CD14-positive monocyte (primary cell): ENCODE data around the gene LEMD1. TPM values are rescaled to one million over a fixed set of nuclear protein-coding genes. Genes with fewer than 3 reads are reported as not detected.

Experiments
- DNase-seq, 3 donors: peaks; one replicate each; pipeline ENCODE4 v3.0.0-alpha.2; 2011 to 2022
- H2AFZ ChIP-seq: 2 replicates; pipeline ENCODE4 v1.6.0; 2012; ENCODE audit warnings: mild to moderate bottlenecking, low read depth, low read length, inconsistent platforms; ENCODE audit not compliant: insufficient read depth, poor library complexity, severe bottlenecking
- H3K27ac ChIP-seq, 2 donors: 1 replicate in 1 of 2; 2 replicates in 1 of 2; pipeline ENCODE4 v1.5.1; 2012 to 2013; ENCODE audit warnings: low read length in 2 of 2, control low read depth in 1 of 2, inconsistent platforms in 1 of 2, low read depth in 1 of 2, mild to moderate bottlenecking in 1 of 2
- H3K27me3 ChIP-seq, 2 donors: one replicate each; pipeline versions ENCODE4 v1.6.0 to v1.6.1; 2011 to 2013; ENCODE audit warnings: low read length in 2 of 2; ENCODE audit not compliant: control insufficient read depth in 2 of 2, insufficient read depth in 2 of 2
- H3K36me3 ChIP-seq, 2 donors: replicated peaks in 1 of 2; 1 replicate in 1 of 2; 2 replicates in 1 of 2; pipeline versions ENCODE4 v1.5.1 to v1.6.1; 2012 to 2013; ENCODE audit warnings: low read length in 2 of 2, control low read depth in 1 of 2, inconsistent platforms in 1 of 2, mild to moderate bottlenecking in 1 of 2; ENCODE audit not compliant: insufficient read depth in 2 of 2, control insufficient read depth in 1 of 2
- H3K4me1 ChIP-seq, 2 donors: 1 replicate in 1 of 2; 2 replicates in 1 of 2; pipeline versions ENCODE4 v1.5.1 to v1.6.1; 2012 to 2013; ENCODE audit warnings: low read length in 2 of 2, control low read depth in 1 of 2, inconsistent platforms in 1 of 2, mild to moderate bottlenecking in 1 of 2, moderate library complexity in 1 of 2; ENCODE audit not compliant: insufficient read depth in 2 of 2, control insufficient read depth in 1 of 2
- H3K4me2 ChIP-seq: replicated peaks from 2 replicates; pipeline ENCODE3; 2012; ENCODE audit warnings: low read length, moderate library complexity, mild to moderate bottlenecking; ENCODE audit not compliant: poor library complexity, severe bottlenecking; ENCODE audit errors: extremely low read depth
- H3K4me3 ChIP-seq, 3 experiments: fragments of 200-600 bp in 1 of 3; sonication (generic) in 1 of 3; replicated peaks in 1 of 3; 1 replicate in 2 of 3; 2 replicates in 1 of 3; pipeline ENCODE4 v1.5.1; 2011 to 2013; ENCODE audit warnings: low read length in 3 of 3, mild to moderate bottlenecking in 3 of 3, control low read depth in 2 of 3, low read depth in 2 of 3, inconsistent platforms in 1 of 3, moderate library complexity in 1 of 3
- H3K79me2 ChIP-seq: 2 replicates; pipeline ENCODE4 v1.6.0; 2012; ENCODE audit warnings: mild to moderate bottlenecking, control low read depth, inconsistent platforms, low read length, moderate library complexity; ENCODE audit not compliant: insufficient read depth
- H3K9ac ChIP-seq: 2 replicates; pipeline ENCODE4 v1.6.0; 2017; ENCODE audit warnings: low read length, mild to moderate bottlenecking; ENCODE audit not compliant: insufficient read depth, poor library complexity, severe bottlenecking
- H3K9me3 ChIP-seq, 2 donors: replicated peaks in 1 of 2; 1 replicate in 1 of 2; 2 replicates in 1 of 2; pipeline versions ENCODE4 v1.5.1 to v1.6.1; 2012 to 2013; ENCODE audit warnings: low read length in 2 of 2, control low read depth in 1 of 2; ENCODE audit not compliant: control insufficient read depth in 1 of 2, insufficient read depth in 1 of 2
- H4K20me1 ChIP-seq: 2 replicates; pipeline ENCODE4 v1.6.0; 2012; ENCODE audit warnings: mild to moderate bottlenecking, low read length, control low read depth, moderate library complexity; ENCODE audit not compliant: insufficient read depth
- H3K27ac Mint-ChIP-seq, 7 donors: one replicate each; pipeline ENCODE4 v1.8.0; 2020; ENCODE audit warnings: mild to moderate bottlenecking in 7 of 7, mixed read lengths in 7 of 7, moderate library complexity in 6 of 7, inconsistent platforms in 2 of 7
- H3K27me3 Mint-ChIP-seq, 3 donors: one replicate each; pipeline ENCODE4 v1.8.0; 2021 to 2022; ENCODE audit warnings: low read depth in 3 of 3, mild to moderate bottlenecking in 3 of 3, mixed read lengths in 3 of 3, moderate library complexity in 3 of 3, inconsistent platforms in 1 of 3
- H3K36me3 Mint-ChIP-seq, 2 donors: one replicate each; pipeline ENCODE4 v1.8.0; 2020; ENCODE audit warnings: mixed read lengths in 2 of 2, inconsistent platforms in 1 of 2, mild to moderate bottlenecking in 1 of 2
- H3K4me1 Mint-ChIP-seq: one replicate; pipeline ENCODE4 v1.8.0; 2020; ENCODE audit warnings: mild to moderate bottlenecking, mixed read lengths
- H3K4me3 Mint-ChIP-seq, 2 donors: one replicate each; pipeline ENCODE4 v1.8.0; 2020; ENCODE audit warnings: mild to moderate bottlenecking in 2 of 2, mixed read lengths in 2 of 2, moderate library complexity in 1 of 2
- H3K9me3 Mint-ChIP-seq, 7 donors: one replicate each; pipeline ENCODE4 v1.8.0; 2020 to 2022; ENCODE audit warnings: mixed read lengths in 7 of 7, mild to moderate bottlenecking in 6 of 7, moderate library complexity in 6 of 7, inconsistent platforms in 2 of 7
- CTCF ChIP-seq: fragments of 200-600 bp; IDR thresholded peaks from one replicate; pipeline ENCODE4 v1.8.0; 2022; ENCODE audit warnings: antibody characterized with exemption, mild to moderate bottlenecking
- WGBS: methylation state at CpG from one replicate; pipeline ENCODE4 v1.1.5; 2013; ENCODE audit warnings: missing lambda C conversion rate; ENCODE audit not compliant: insufficient coverage; 5-methylcytosine and 5-hydroxymethylcytosine counted together
- intact Hi-C, 2 donors: fragments of 100-400 bp; cut with micrococcal nuclease; formaldehyde crosslinking; loops; one replicate each; pipeline versions ENCODE4 v1.15.0 to v1.15.1; 2023
- polyA plus RNA-seq, 3 donors: library from polyadenylated mRNA; depleted of rRNA in 1 of 3; unstranded in 2 of 3; stranded (reverse) in 1 of 3; fragments of 300-500 nt in 2 of 3; fragments of >200 nt in 1 of 3; fragmentation: Illumina TruSeq in 2 of 3; gene quantifications; 1 replicate in 2 of 3; 2 replicates in 1 of 3; pipeline ENCODE4 v1.2.3, GENCODE V29; 2012 to 2021

The LEMD1 gene
- polyA plus RNA-seq, 3 donors, result not detected

- Histone ChIP-seq H3K36me3 (no peaks in the 10 kb centered on the region), H3K9me3 (no peaks in the 10 kb centered on the region), H3K4me2 (peak overlapping the region; percentile 69), H3K4me3 (peak overlapping the region in 2 of 3 experiments; percentile 23 to 72), H3K27me3 (peaks cover 0 to 18% of the 10 kb centered on the region in 2 donors), H3K79me2 (no peaks in the 10 kb centered on the region), H2AFZ (peak overlapping the region; percentile 72), H4K20me1 (no peaks in the 10 kb centered on the region), H3K27ac (peak overlapping the region in 1 of 2 donors; percentile 18), H3K4me1 (peaks cover 18 to 31% of the 10 kb centered on the region in 2 donors), H3K9ac (peak overlapping the region; percentile 25)
- no peak for DNase-seq
- H3K4me3 Mint-ChIP-seq, result peak overlapping the region; percentile 79 to 93
- H3K9me3 Mint-ChIP-seq, result peaks cover 0 to under 1% (median 0%) of the 10 kb centered on the region in 7 donors
- 15% methylated on average over 3 of the region's 6 CpGs for WGBS
- H3K27ac Mint-ChIP-seq, result peak overlapping the region in 4 of 7 donors; percentile 42 to 78 (median 64)
- intact Hi-C loops, result no loop called here
- TF ChIP-seq CTCF, result no peak
- H3K27me3 Mint-ChIP-seq, result peaks cover 21 to 50% (median 41%) of the 10 kb centered on the region in 3 donors
- H3K4me1 Mint-ChIP-seq, result peaks cover 29% of the 10 kb centered on the region
- no peaks in the 10 kb centered on the region for H3K36me3 Mint-ChIP-seq
These were observed 19.4 kb upstream of the LEMD1 start for GRCh38 chr1:205441318-205441633.

- H3K27me3 Mint-ChIP-seq, result peaks cover 18 to 48% (median 43%) of the 10 kb centered on the region in 3 donors
- no peaks in the 10 kb centered on the region for H3K36me3 Mint-ChIP-seq
- no peak for TF ChIP-seq CTCF
- H3K4me1 ChIP-seq, result peaks cover 18 to 36% of the 10 kb centered on the region in 2 donors
- intact Hi-C loops, result no loop called here
- H3K27me3 ChIP-seq, result peaks cover 0 to 18% of the 10 kb centered on the region in 2 donors
- peak overlapping the region; percentile 16 to 72 (median 23) for H3K4me3 ChIP-seq
- no peaks in the 10 kb centered on the region for H3K9me3 Mint-ChIP-seq
- no peaks in the 10 kb centered on the region for H4K20me1 ChIP-seq
- peak overlapping the region; percentile 33 to 78 (median 45) for H3K27ac Mint-ChIP-seq
- peak overlapping the region; percentile 72 for H2AFZ ChIP-seq
- peak overlapping the region; percentile 25 for H3K9ac ChIP-seq
- peak overlapping the region; percentile 69 for H3K4me2 ChIP-seq
- DNase-seq, result peak; percentile 36 to 54 (median 38)
- H3K36me3 ChIP-seq, result no peaks in the 10 kb centered on the region
- H3K27ac ChIP-seq, result peak overlapping the region in 1 of 2 donors; percentile 18
- H3K9me3 ChIP-seq, result no peaks in the 10 kb centered on the region
- WGBS, result 0% methylated on average over 1 of the region's 15 CpGs
- H3K4me3 Mint-ChIP-seq, result peak overlapping the region; percentile 79 to 93
- no peaks in the 10 kb centered on the region for H3K79me2 ChIP-seq
- peaks cover 32% of the 10 kb centered on the region for H3K4me1 Mint-ChIP-seq
These were observed 18.8 kb upstream of the LEMD1 start for GRCh38 chr1:205440476-205441317.
